Thyroid gland (tissue), 4 donors: Measurements from ENCODE around the gene DTNBP1. TPM values are rescaled to one million over a fixed set of nuclear protein-coding genes. Genes with fewer than 3 reads are reported as not detected.

Experiments
- DNase-seq, 2 donors: peaks; one replicate each; pipeline ENCODE4 v3.0.0-alpha.2; 2019
- H3K27ac ChIP-seq, 3 donors: fragments of 200-600 bp; sonication (generic); 1 replicate in 2 of 3; 2 replicates in 1 of 3; pipeline ENCODE4 v1.5.1; 2016 to 2019; ENCODE audit warnings: mild to moderate bottlenecking in 1 of 3, moderate library complexity in 1 of 3
- H3K27me3 ChIP-seq: fragments of 200-600 bp; sonication (generic); one replicate; pipeline ENCODE4 v1.5.1; 2019
- H3K36me3 ChIP-seq, 2 donors: fragments of 200-600 bp; sonication (generic); one replicate each; pipeline ENCODE4 v1.5.1; 2016 to 2019
- H3K4me1 ChIP-seq, 2 donors: fragments of 200-600 bp; sonication (generic); one replicate each; pipeline ENCODE4 v1.5.1; 2017 to 2019
- H3K4me3 ChIP-seq, 3 donors: fragments of 200-600 bp; sonication (generic); replicated peaks in 1 of 3; 1 replicate in 2 of 3; 2 replicates in 1 of 3; pipeline ENCODE4 v1.5.1; 2016; ENCODE audit warnings: mild to moderate bottlenecking in 1 of 3
- H3K9me3 ChIP-seq: fragments of 200-600 bp; sonication (generic); one replicate; pipeline ENCODE4 v1.5.1; 2017
- POLR2A ChIP-seq, 2 donors: fragments of 450-650 bp; IDR thresholded peaks; one replicate each; pipeline ENCODE4 v1.6.1; 2017; ENCODE audit warnings: antibody characterized with exemption in 2 of 2, mild to moderate bottlenecking in 2 of 2, moderate library complexity in 1 of 2
- WGBS, 2 donors: methylation state at CpG; one replicate each; pipeline ENCODE4 v1.1.5; 2017; 5-methylcytosine and 5-hydroxymethylcytosine counted together
- intact Hi-C: fragments of 100-400 bp; cut with DNase I; formaldehyde crosslinking; loops from one replicate; pipeline ENCODE4 v1.15.1; 2023
- total RNA-seq, 4 donors: library from RNA; depleted of rRNA; stranded (reverse); fragments of >200 nt; gene quantifications; one replicate each; pipeline ENCODE4 v1.2.3, GENCODE V29; 2016
- TF ChIP-seq, protein P1 (sequence below), 6 experiments: fragments of 200-600 bp in 3 of 6; fragments of 450-650 bp in 3 of 6; sonication (generic) in 3 of 6; IDR thresholded peaks; one replicate each; pipeline ENCODE4 v1.5.1; 2016 to 2019; ENCODE audit warnings: antibody characterized with exemption in 6 of 6, mild to moderate bottlenecking in 2 of 6, inconsistent platforms in 1 of 6, moderate library complexity in 1 of 6

The DTNBP1 gene
- total RNA-seq, 4 donors from 2014 or later = 10.3 to 19.2 (median 12.2) TPM

GRCh38 chr6:15538106-15538505 lies 124.7 kb downstream of the DTNBP1 start:
- Histone ChIP-seq H3K4me1 (peaks cover 19 to 37% of the 10 kb centered on the region in 2 donors), H3K27me3 (no peaks in the 10 kb centered on the region), H3K4me3 (no peak overlapping the region), H3K9me3 (no peaks in the 10 kb centered on the region), H3K36me3 (no peaks in the 10 kb centered on the region), H3K27ac (no peak overlapping the region)
- WGBS, 2 donors = 94 to 96% methylated on average over 5 of the region's 5 CpGs
- TF ChIP-seq POLR2A (IDR thresholded peaks at IDR 0.05) = no peak
- TF ChIP-seq, protein P1, sequence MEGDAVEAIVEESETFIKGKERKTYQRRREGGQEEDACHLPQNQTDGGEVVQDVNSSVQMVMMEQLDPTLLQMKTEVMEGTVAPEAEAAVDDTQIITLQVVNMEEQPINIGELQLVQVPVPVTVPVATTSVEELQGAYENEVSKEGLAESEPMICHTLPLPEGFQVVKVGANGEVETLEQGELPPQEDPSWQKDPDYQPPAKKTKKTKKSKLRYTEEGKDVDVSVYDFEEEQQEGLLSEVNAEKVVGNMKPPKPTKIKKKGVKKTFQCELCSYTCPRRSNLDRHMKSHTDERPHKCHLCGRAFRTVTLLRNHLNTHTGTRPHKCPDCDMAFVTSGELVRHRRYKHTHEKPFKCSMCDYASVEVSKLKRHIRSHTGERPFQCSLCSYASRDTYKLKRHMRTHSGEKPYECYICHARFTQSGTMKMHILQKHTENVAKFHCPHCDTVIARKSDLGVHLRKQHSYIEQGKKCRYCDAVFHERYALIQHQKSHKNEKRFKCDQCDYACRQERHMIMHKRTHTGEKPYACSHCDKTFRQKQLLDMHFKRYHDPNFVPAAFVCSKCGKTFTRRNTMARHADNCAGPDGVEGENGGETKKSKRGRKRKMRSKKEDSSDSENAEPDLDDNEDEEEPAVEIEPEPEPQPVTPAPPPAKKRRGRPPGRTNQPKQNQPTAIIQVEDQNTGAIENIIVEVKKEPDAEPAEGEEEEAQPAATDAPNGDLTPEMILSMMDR (IDR thresholded peaks at IDR 0.05) = no peak
- DNase-seq = no peak
- intact Hi-C loops = no loop called here

- Histone ChIP-seq H3K4me3 (no peak overlapping the region), H3K9me3 (no peaks in the 10 kb centered on the region), H3K27me3 (no peaks in the 10 kb centered on the region), H3K4me1 (peaks cover 19 to 37% of the 10 kb centered on the region in 2 donors), H3K36me3 (no peaks in the 10 kb centered on the region), H3K27ac (no peak overlapping the region)
- DNase-seq = no peak
- WGBS, 2 donors = 94 to 99% methylated on average over 4 of the region's 4 CpGs
- no peak for TF ChIP-seq POLR2A (IDR thresholded peaks at IDR 0.05)
- TF ChIP-seq, protein P1 (IDR thresholded peaks at IDR 0.05) = no peak
- intact Hi-C loops = no loop called here
These were observed 126.5 kb downstream of the DTNBP1 start for GRCh38 chr6:15536198-15536955.

- no peaks in the 10 kb centered on the region for H3K9me3 ChIP-seq
- no peak for DNase-seq
- no peak overlapping the region for H3K4me3 ChIP-seq
- WGBS, 2 donors = 95 to 97% methylated on average over 3 of the region's 3 CpGs
- no peaks in the 10 kb centered on the region for H3K36me3 ChIP-seq
- H3K27me3 ChIP-seq = no peaks in the 10 kb centered on the region
- no peak overlapping the region for H3K27ac ChIP-seq
- intact Hi-C loops = no loop called here
- peaks cover 19 to 37% of the 10 kb centered on the region in 2 donors for H3K4me1 ChIP-seq
- TF ChIP-seq, protein P1 (IDR thresholded peaks at IDR 0.05) = no peak
- TF ChIP-seq POLR2A (IDR thresholded peaks at IDR 0.05) = no peak
These were observed 127.2 kb downstream of the DTNBP1 start for GRCh38 chr6:15535495-15536197.

DNA sequence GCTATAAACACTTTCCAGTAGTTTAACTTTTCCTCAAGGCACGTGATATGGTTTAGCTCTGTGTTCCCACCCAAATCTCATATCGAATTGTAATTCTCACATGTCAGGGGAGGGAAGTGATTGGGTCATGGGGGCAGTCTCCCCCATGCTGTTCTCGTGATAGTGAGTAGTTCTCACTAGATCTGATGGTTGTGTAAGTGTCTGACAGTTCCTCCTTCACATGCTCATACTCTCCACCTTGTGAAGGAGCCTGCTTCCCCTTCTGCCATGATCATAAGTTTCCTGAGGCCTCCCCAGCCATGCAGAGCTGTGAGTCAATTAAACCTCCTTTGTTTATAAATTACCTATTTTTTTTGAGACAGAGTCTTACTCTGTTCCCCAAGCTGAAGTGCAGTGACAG lies 127.9 kb downstream of the DTNBP1 start:
- Histone ChIP-seq H3K27me3 (no peaks in the 10 kb centered on the region), H3K4me1 (peaks cover 17 to 31% of the 10 kb centered on the region in 2 donors), H3K36me3 (no peaks in the 10 kb centered on the region), H3K27ac (no peak overlapping the region), H3K9me3 (no peaks in the 10 kb centered on the region), H3K4me3 (no peak overlapping the region)
- TF ChIP-seq, protein P1 (IDR thresholded peaks at IDR 0.05) = no peak
- TF ChIP-seq POLR2A (IDR thresholded peaks at IDR 0.05) = no peak
- intact Hi-C loops = no loop called here
- 93 to 97% methylated on average over 3 of the region's 3 CpGs for WGBS, 2 donors
- no peak for DNase-seq
